Measurements from ENCODE around the gene CBY2. TPM values are rescaled to one million over a fixed set of nuclear protein-coding genes. Genes with fewer than 3 reads are reported as not detected.

Gene CBY2
- total RNA-seq, 1 experiment from 2014 or later, result not detected

- RAD21 ChIA-PET (ENCODE audit: low non-redundant PET in 1 of 2, low total read pairs in 2 of 2, uncharacterized antibody in 2 of 2, unreplicated experiment in 2 of 2), result no interaction called here
- H3K36me3 ChIP-seq (ENCODE audit: control insufficient read depth in 1 of 2, insufficient read depth in 2 of 2, low read length in 2 of 2), result no peaks in the 10 kb centered on the region; a peak in 1 of 4 replicates
- intact Hi-C loops (cut with micrococcal nuclease), result no loop called here
- no peak for ATAC-seq
- no TSS peak for BruUV-seq (replicated peaks)
- no peaks in the 10 kb centered on the region for H3K9me2 ChIP-seq (ENCODE audit: insufficient read depth)
- no peaks in the 10 kb centered on the region for H3K4me1 ChIP-seq (ENCODE audit: control insufficient read depth in 1 of 2, insufficient read depth in 2 of 2, low read length in 2 of 2)
- H3K4me3 ChIP-seq (replicated peaks in 1 of 2; ENCODE audit: low read depth in 1 of 2, low read length in 2 of 2), result no peak overlapping the region
- H3K9ac ChIP-seq (ENCODE audit: low read length), result no peak overlapping the region
- CTCF ChIA-PET, result no interaction called here
- H3K27ac ChIP-seq (ENCODE audit: low read depth, low read length), result no peak overlapping the region
- no peaks in the 10 kb centered on the region for H3K9me3 ChIP-seq (ENCODE audit: control insufficient read depth in 1 of 2, insufficient read depth in 1 of 2, low read depth in 1 of 2, low read length in 2 of 2)
- H3K4me2 ChIP-seq (ENCODE audit: low read length), result no peak overlapping the region
- no peaks in the 10 kb centered on the region for H3K79me2 ChIP-seq (ENCODE audit: insufficient read depth, low read length)
- no peak for DNase-seq (ENCODE audit: low read depth, low spot score)
- H2AFZ ChIP-seq (ENCODE audit: low read depth, low read length, poor library complexity, severe bottlenecking), result no peak overlapping the region
- no peak for TF ChIP-seq JUND (IDR thresholded peaks at IDR 0.05)
- peaks cover 47% of the 10 kb centered on the region; the same call in 1 of the 2 replicates for H3K27me3 ChIP-seq (ENCODE audit: insufficient read depth, low read length)
- no peaks in the 10 kb centered on the region for H4K20me1 ChIP-seq (ENCODE audit: insufficient read depth)
- POLR2A ChIA-PET, result no interaction called here
These were observed 3.8 kb downstream of the CBY2 start for GRCh38 chr13:45705918-45706317.

DNA sequence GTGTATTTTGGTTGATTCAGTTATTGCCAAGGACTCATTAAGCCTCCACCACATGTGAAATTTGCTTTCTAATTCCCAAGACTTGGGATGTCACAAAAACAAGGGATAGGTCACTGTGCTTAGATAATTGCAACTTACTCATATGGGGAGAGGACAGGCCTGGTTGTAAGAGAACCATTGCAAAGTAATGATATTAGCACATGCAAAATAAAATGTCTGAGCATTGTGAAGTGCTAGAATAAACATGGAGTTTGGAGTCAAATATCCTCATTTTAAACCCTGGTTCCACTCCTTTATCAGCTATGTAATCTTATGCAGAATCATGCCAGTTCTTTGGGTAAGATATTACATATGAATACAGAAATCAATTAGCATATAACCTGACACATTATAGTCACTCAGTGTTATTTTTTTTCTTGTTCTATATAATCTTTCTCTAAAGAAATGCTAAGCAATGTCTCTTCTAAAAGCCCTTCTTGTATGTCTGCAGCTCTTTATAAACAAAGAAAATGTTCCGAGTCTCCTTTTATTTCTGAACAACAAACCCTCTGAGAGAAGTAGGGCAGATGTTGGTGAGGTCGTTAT, 5.5 kb downstream of the CBY2 start:
- Histone ChIP-seq H3K4me3 (replicated peaks in 1 of 2; ENCODE audit: low read depth in 1 of 2, low read length in 2 of 2) (no peak overlapping the region), H3K4me2 (ENCODE audit: low read length) (no peak overlapping the region), H3K9me3 (ENCODE audit: control insufficient read depth in 1 of 2, insufficient read depth in 1 of 2, low read depth in 1 of 2, low read length in 2 of 2) (no peaks in the 10 kb centered on the region), H2AFZ (ENCODE audit: low read depth, low read length, poor library complexity, severe bottlenecking) (no peak overlapping the region), H3K9ac (ENCODE audit: low read length) (no peak overlapping the region), H3K79me2 (ENCODE audit: insufficient read depth, low read length) (no peaks in the 10 kb centered on the region), H3K36me3 (ENCODE audit: control insufficient read depth in 1 of 2, insufficient read depth in 2 of 2, low read length in 2 of 2) (no peaks in the 10 kb centered on the region), H3K9me2 (ENCODE audit: insufficient read depth) (no peaks in the 10 kb centered on the region), H3K27me3 (ENCODE audit: insufficient read depth, low read length) (peaks cover 43% of the 10 kb centered on the region), H3K27ac (ENCODE audit: low read depth, low read length) (no peak overlapping the region), H4K20me1 (ENCODE audit: insufficient read depth) (no peaks in the 10 kb centered on the region), H3K4me1 (ENCODE audit: control insufficient read depth in 1 of 2, insufficient read depth in 2 of 2, low read length in 2 of 2) (no peaks in the 10 kb centered on the region)
- intact Hi-C loops (cut with micrococcal nuclease), result no loop called here
- ChIA-PET CTCF (no interaction called here), POLR2A (no interaction called here), RAD21 (ENCODE audit: low non-redundant PET in 1 of 2, low total read pairs in 2 of 2, uncharacterized antibody in 2 of 2, unreplicated experiment in 2 of 2) (no interaction called here)
- no peak for ATAC-seq
- DNase-seq (ENCODE audit: low read depth, low spot score), result no peak
- BruUV-seq (replicated peaks), result no TSS peak
- TF ChIP-seq JUND (IDR thresholded peaks at IDR 0.05) (no peak), FOSL1 (IDR thresholded peaks at IDR 0.05; ENCODE audit: low read depth) (no peak), YY1 (IDR thresholded peaks at IDR 0.05; ENCODE audit: extremely low read depth, insufficient replicate concordance, low read depth, low read length) (no peak), ELF1 (IDR thresholded peaks at IDR 0.05; ENCODE audit: borderline replicate concordance, low read depth) (no peak), EGR1 (IDR thresholded peaks at IDR 0.05; ENCODE audit: low read depth) (no peak), CTCF (IDR thresholded peaks at IDR 0.05 in 2 of 3, conservative IDR thresholded peaks at IDR 0.05 in 1 of 3; ENCODE audit: borderline replicate concordance in 1 of 3, insufficient read depth in 1 of 3, low read depth in 2 of 3, low read length in 2 of 3) (no peak), SIN3A (IDR thresholded peaks at IDR 0.05; ENCODE audit: low read depth) (no peak), POLR2AphosphoS5 (IDR thresholded peaks at IDR 0.05; ENCODE audit: low read depth, low read length) (no peak), ZNF274 (IDR thresholded peaks at IDR 0.05; ENCODE audit: low read depth, low read length) (no peak), TCF7L2 (IDR thresholded peaks at IDR 0.05; ENCODE audit: borderline replicate concordance, extremely low read depth, insufficient read depth, insufficient read length) (no peak), ZFX (IDR thresholded peaks at IDR 0.05) (no peak), SP1 (IDR thresholded peaks at IDR 0.05; ENCODE audit: low read depth) (no peak), EZH2phosphoT487 (IDR thresholded peaks at IDR 0.05; ENCODE audit: borderline replicate concordance) (no peak), RAD21 (IDR thresholded peaks at IDR 0.05; ENCODE audit: low read depth) (no peak)
- TF ChIP-seq, protein P1, sequence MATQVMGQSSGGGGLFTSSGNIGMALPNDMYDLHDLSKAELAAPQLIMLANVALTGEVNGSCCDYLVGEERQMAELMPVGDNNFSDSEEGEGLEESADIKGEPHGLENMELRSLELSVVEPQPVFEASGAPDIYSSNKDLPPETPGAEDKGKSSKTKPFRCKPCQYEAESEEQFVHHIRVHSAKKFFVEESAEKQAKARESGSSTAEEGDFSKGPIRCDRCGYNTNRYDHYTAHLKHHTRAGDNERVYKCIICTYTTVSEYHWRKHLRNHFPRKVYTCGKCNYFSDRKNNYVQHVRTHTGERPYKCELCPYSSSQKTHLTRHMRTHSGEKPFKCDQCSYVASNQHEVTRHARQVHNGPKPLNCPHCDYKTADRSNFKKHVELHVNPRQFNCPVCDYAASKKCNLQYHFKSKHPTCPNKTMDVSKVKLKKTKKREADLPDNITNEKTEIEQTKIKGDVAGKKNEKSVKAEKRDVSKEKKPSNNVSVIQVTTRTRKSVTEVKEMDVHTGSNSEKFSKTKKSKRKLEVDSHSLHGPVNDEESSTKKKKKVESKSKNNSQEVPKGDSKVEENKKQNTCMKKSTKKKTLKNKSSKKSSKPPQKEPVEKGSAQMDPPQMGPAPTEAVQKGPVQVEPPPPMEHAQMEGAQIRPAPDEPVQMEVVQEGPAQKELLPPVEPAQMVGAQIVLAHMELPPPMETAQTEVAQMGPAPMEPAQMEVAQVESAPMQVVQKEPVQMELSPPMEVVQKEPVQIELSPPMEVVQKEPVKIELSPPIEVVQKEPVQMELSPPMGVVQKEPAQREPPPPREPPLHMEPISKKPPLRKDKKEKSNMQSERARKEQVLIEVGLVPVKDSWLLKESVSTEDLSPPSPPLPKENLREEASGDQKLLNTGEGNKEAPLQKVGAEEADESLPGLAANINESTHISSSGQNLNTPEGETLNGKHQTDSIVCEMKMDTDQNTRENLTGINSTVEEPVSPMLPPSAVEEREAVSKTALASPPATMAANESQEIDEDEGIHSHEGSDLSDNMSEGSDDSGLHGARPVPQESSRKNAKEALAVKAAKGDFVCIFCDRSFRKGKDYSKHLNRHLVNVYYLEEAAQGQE (IDR thresholded peaks at IDR 0.05; ENCODE audit: low read depth), result no peak
- TF ChIP-seq, protein P2, sequence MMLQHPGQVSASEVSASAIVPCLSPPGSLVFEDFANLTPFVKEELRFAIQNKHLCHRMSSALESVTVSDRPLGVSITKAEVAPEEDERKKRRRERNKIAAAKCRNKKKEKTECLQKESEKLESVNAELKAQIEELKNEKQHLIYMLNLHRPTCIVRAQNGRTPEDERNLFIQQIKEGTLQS (IDR thresholded peaks at IDR 0.05), result no peak

Data from HCT116 (cell line).